AG04450 (cell line): ENCODE data around the gene ABHD5. TPM values are rescaled to one million over a fixed set of nuclear protein-coding genes. Genes with fewer than 3 reads are reported as not detected.
A peak's percentile ranks its signal among the peaks of the same experiment; 100 is the strongest.

Experiments
- CTCF ChIA-PET: fragments of 300-600, 350-600 bp; formaldehyde crosslinking; extraction: SDS; loops from one replicate; lab custom pipeline; 2022; ENCODE audit warnings: antibody characterized with exemption, inconsistent platforms; lab: Charles Lee
- POLR2A ChIA-PET: fragments of 350-600 bp; formaldehyde crosslinking; extraction: SDS; loops from one replicate; lab custom pipeline; 2021; ENCODE audit warnings: antibody characterized with exemption, inconsistent platforms; lab: Yijun Ruan, JAX
- DNase-seq: peaks from one replicate; pipeline ENCODE4 v3.0.0-alpha.2; 2011; ENCODE audit warnings: low read depth, low spot score
- H3K27ac ChIP-seq: one replicate; pipeline ENCODE4 v1.5.1; 2012; ENCODE audit warnings: low read depth, low read length, control low read depth
- H3K27me3 ChIP-seq: one replicate; pipeline ENCODE4 v1.6.0; 2012; ENCODE audit warnings: low read length; ENCODE audit not compliant: control insufficient read depth, insufficient read depth
- H3K4me3 ChIP-seq: 2 replicates; pipeline ENCODE4 v1.5.1; 2011; ENCODE audit warnings: mild to moderate bottlenecking, low read depth, low read length, control low read depth
- H3K9me3 ChIP-seq: 2 replicates; pipeline ENCODE4 v1.5.1; 2012; ENCODE audit warnings: low read length; ENCODE audit not compliant: control insufficient read depth, insufficient read depth
- CTCF ChIP-seq: IDR thresholded peaks from 2 replicates; pipeline ENCODE4 v1.5.1; 2011; ENCODE audit warnings: low read depth, low read length, control low read depth, inconsistent platforms
- polyA plus RNA-seq: library from polyadenylated mRNA; depleted of rRNA; stranded (reverse); fragments of >200 nt; gene quantifications from 2 replicates; pipeline ENCODE4 v1.2.3, GENCODE V29; 2011

The ABHD5 gene
- polyA plus RNA-seq, 1 experiment = 88.7 TPM

- H3K27ac ChIP-seq = no peak overlapping the region
- CTCF ChIA-PET = interaction anchor here (1.1 kb wide), 1 partner anchor 77 kb away, joined by 3 read pairs; no protein-coding TSS in a partner anchor
- POLR2A ChIA-PET = interaction anchor here (0.8 to 1.8 kb wide), 2 partner anchors 16 to 70 kb away, joined by 3 to 12 read pairs; partner anchors contain the start of gene ANO10
Measured at GRCh38 chr3:43691120-43691995, 620 bp downstream of the ABHD5 start.

DNA sequence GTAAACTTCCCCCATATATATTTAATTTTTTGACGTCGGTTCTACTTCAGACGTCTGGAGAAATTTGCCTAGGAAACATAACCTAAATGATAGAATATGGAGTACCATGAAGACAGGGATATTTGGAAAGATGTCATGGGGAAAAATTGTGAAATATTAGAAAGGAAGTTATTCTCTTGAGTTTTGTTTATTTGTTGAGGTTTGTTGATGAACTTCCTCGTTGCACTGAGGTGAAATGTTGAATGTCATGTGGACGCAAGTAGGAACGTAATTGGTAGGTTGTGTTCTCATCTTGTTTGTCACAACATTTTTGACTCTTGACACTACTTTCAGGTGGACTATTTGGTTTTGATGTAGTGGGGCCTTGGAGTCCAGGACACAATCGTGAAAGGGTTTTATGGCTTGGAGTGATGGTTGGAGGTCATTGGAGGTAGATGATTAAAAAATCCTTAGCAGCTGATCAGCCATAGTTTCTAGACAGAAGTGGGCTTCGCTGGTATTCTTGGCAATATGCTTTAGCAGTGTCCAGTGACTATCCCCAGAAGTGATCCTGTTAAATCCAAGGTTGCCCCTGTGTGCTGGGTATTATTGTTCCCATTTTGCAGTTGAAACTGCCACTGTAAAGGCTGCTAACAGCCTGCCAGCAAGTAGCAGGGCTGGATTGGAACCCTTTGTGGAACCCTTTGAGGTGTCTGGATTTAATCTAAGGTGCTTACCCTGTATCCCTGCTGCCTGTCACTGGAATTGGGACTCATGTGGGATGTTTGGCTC, 1.5 kb downstream of the ABHD5 start:
- Histone ChIP-seq H3K9me3 (no peaks in the 10 kb centered on the region; the same call in 1 of the 2 replicates), H3K27ac (no peak overlapping the region), H3K4me3 (peak overlapping the region; percentile 85), H3K27me3 (no peaks in the 10 kb centered on the region)
- ChIA-PET CTCF (interaction anchor here (1.1 kb wide), 1 partner anchor 76 kb away, joined by 3 read pairs; no protein-coding TSS in a partner anchor), POLR2A (no interaction called here)
- TF ChIP-seq CTCF = no peak
- DNase-seq = no peak

More at GRCh38 chr3:43691120-43691995, 620 bp downstream of the ABHD5 start:
- H3K27me3 ChIP-seq = no peaks in the 10 kb centered on the region
- no peak for DNase-seq
- TF ChIP-seq CTCF = no peak
- no peaks in the 10 kb centered on the region; the same call in 1 of the 2 replicates for H3K9me3 ChIP-seq
- peak overlapping the region; percentile 85 for H3K4me3 ChIP-seq

DNA sequence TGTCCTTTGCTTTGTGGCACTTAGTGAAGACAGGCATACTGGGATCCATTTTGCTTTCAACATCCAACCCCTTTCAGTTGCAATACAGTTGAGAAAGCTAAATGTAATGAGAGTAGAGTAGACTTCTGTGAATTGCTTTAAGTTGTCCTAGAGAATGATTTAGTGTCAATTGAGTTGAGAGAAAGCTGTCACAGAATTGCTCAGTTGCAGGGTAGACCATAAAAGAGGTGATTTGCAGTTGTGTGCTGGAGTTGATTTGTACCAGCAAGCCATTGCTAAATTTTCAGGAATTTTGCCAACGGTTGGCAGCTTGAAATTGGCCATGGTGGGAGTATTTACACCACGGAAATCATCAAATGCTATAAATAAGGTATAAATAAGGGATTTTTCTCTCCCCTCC, 2.2 kb downstream of the ABHD5 start:
- H3K27me3 ChIP-seq = no peaks in the 10 kb centered on the region
- H3K27ac ChIP-seq = no peak overlapping the region
- TF ChIP-seq CTCF = no peak
- ChIA-PET CTCF (interaction anchor here (1.5 kb wide), 1 partner anchor 76 kb away, joined by 4 read pairs; no protein-coding TSS in a partner anchor), POLR2A (no interaction called here)
- no peaks in the 10 kb centered on the region; the same call in 1 of the 2 replicates for H3K9me3 ChIP-seq
- H3K4me3 ChIP-seq = peak overlapping the region; percentile 85
- DNase-seq = no peak

- H3K4me3 ChIP-seq = peak overlapping the region; percentile 85
Measured at GRCh38 chr3:43693594-43693993, 2.9 kb downstream of the ABHD5 start.

More at GRCh38 chr3:43693594-43693993, 2.9 kb downstream of the ABHD5 start:
- no peak for TF ChIP-seq CTCF
- Histone ChIP-seq H3K27ac (no peak overlapping the region), H3K9me3 (no peaks in the 10 kb centered on the region; the same call in 1 of the 2 replicates), H3K27me3 (no peaks in the 10 kb centered on the region)
- POLR2A ChIA-PET = interaction anchor here (0.6 to 2.4 kb wide), 2 partner anchors 14 to 47 kb away, joined by 7 to 8 read pairs; no protein-coding TSS in a partner anchor
- CTCF ChIA-PET = interaction anchor here (1.5 kb wide), 1 partner anchor 75 kb away, joined by 4 read pairs; no protein-coding TSS in a partner anchor
- DNase-seq = no peak
